ENCODE data around the gene SLX4IP.

SLX4IP gene

GRCh38 chr20:10427060-10427692 lies 7.9 kb upstream of the SLX4IP start:
- Mint-ChIP-seq H3K36me3 (ENCODE audit: low read depth) (peaks cover 12% of the 10 kb centered on the region), H3K4me1 (peaks cover 21% of the 10 kb centered on the region), H3K27ac (peak overlapping the region in 2 of 3 experiments; percentile 21 to 36), H3K4me3 (no peak overlapping the region), H3K9me3 (no peaks in the 10 kb centered on the region), H3K27me3 (ENCODE audit: low read depth) (no peaks in the 10 kb centered on the region)
- peak; percentile 79 to 87 (median 87) for TF ChIP-seq CTCF (IDR thresholded peaks at IDR 0.05; ENCODE audit: unreplicated experiment in 3 of 3)

DNA sequence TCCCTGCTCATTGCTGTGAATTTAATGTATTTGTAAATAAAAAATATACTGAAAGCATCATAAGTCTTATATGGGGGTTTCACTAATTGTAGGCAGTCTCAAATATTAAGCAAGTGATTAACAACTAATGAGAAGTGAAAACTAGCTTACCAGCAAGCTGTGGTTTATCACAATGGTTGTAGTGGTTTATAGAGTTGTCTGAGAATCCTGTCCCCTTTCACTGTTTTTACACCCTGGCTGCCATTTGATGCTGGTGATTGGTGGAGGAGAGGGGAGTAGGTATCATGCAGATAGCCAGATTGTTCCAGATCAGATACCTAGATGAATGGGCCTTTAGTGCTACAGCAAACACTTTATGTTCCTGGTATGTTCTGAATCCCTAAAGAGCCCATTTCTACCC lies 7.1 kb upstream of the SLX4IP start:
- no peak overlapping the region for H3K27ac Mint-ChIP-seq
- peaks cover 10% of the 10 kb centered on the region for H3K36me3 Mint-ChIP-seq (ENCODE audit: low read depth)
- H3K27me3 Mint-ChIP-seq (ENCODE audit: low read depth): no peaks in the 10 kb centered on the region
- H3K9me3 Mint-ChIP-seq: no peaks in the 10 kb centered on the region
- no peak overlapping the region for H3K4me3 Mint-ChIP-seq
- TF ChIP-seq CTCF (IDR thresholded peaks at IDR 0.05; ENCODE audit: unreplicated experiment in 3 of 3): no peak
- peaks cover 22% of the 10 kb centered on the region for H3K4me1 Mint-ChIP-seq

- Mint-ChIP-seq H3K27me3 (ENCODE audit: low read depth) (no peaks in the 10 kb centered on the region), H3K36me3 (ENCODE audit: low read depth) (peaks cover 3% of the 10 kb centered on the region)
Observed at GRCh38 chr20:10429443-10429981, 5.6 kb upstream of the SLX4IP start.

DNA sequence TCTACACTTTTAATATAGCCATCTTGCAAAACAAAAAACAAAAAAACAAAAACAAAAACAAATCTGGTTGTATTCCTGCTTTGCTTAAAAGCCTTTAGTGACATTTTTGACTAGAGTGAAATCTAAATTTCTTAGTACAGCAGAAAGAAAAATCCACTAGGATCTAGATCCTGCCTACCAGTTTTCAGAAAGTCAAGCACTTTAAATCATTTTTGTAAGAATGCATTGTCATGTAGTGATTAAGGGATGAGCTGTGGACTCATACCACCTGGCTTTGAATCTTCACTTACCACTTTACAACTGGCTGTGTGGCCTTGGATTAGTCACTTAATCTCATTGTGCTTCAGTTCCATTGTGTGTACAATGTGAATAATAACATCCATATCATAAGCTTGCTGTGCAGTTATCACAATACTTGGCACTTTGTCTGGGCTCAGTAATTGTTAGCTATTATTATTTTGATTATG lies 5.1 kb upstream of the SLX4IP start:
- no peak for TF ChIP-seq CTCF (IDR thresholded peaks at IDR 0.05; ENCODE audit: unreplicated experiment in 3 of 3)
- Mint-ChIP-seq H3K27me3 (ENCODE audit: low read depth) (no peaks in the 10 kb centered on the region), H3K4me1 (peaks cover 26% of the 10 kb centered on the region), H3K36me3 (ENCODE audit: low read depth) (peaks cover 3% of the 10 kb centered on the region), H3K27ac (no peak overlapping the region), H3K4me3 (no peak overlapping the region), H3K9me3 (no peaks in the 10 kb centered on the region)

More at GRCh38 chr20:10429443-10429981, 5.6 kb upstream of the SLX4IP start:
- H3K4me1 Mint-ChIP-seq: peaks cover 26% of the 10 kb centered on the region
- no peak for TF ChIP-seq CTCF (IDR thresholded peaks at IDR 0.05; ENCODE audit: unreplicated experiment in 3 of 3)
- H3K9me3 Mint-ChIP-seq: no peaks in the 10 kb centered on the region
- H3K27ac Mint-ChIP-seq: peak overlapping the region in 1 of 3 experiments; percentile 0
- H3K4me3 Mint-ChIP-seq: no peak overlapping the region

GRCh38 chr20:10430704-10431103 lies 4.4 kb upstream of the SLX4IP start:
- Mint-ChIP-seq H3K4me1 (peaks cover 26% of the 10 kb centered on the region), H3K27ac (no peak overlapping the region), H3K27me3 (ENCODE audit: low read depth) (no peaks in the 10 kb centered on the region), H3K36me3 (ENCODE audit: low read depth) (peaks cover 3% of the 10 kb centered on the region), H3K9me3 (no peaks in the 10 kb centered on the region), H3K4me3 (peak overlapping the region; percentile 9 to 70 (median 15))
- TF ChIP-seq CTCF (IDR thresholded peaks at IDR 0.05; ENCODE audit: unreplicated experiment in 3 of 3): no peak

DNA sequence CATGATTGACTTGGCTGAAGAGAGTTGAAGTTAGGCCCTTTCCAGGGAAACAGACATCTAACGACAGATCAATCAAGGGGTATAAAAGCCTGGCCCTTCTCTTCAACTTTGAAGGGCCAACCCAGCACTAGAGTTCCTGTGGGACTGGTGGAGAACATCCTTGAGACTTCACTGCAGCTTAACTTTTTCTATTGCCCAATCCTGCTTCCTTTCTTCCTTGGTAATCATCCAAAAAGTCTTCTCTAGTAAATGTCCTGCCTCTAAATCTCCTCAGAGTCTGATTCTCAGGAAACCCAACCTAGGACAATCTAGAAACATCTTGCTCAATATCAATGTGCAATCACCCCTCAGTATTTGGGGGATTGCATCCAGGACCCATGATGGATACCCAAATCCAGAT lies 3.0 kb upstream of the SLX4IP start:
- no peaks in the 10 kb centered on the region for H3K9me3 Mint-ChIP-seq
- no peak for TF ChIP-seq CTCF (IDR thresholded peaks at IDR 0.05; ENCODE audit: unreplicated experiment in 3 of 3)
- H3K27me3 Mint-ChIP-seq (ENCODE audit: low read depth): no peaks in the 10 kb centered on the region

More for the DNA sequence above, 3.0 kb upstream of the SLX4IP start:
- Mint-ChIP-seq H3K36me3 (ENCODE audit: low read depth) (peaks cover under 1% of the 10 kb centered on the region), H3K4me1 (peaks cover 25% of the 10 kb centered on the region), H3K4me3 (peak overlapping the region; percentile 36 to 63 (median 55)), H3K27ac (no peak overlapping the region)
